ENCODE data around the gene RETREG1.

DNA sequence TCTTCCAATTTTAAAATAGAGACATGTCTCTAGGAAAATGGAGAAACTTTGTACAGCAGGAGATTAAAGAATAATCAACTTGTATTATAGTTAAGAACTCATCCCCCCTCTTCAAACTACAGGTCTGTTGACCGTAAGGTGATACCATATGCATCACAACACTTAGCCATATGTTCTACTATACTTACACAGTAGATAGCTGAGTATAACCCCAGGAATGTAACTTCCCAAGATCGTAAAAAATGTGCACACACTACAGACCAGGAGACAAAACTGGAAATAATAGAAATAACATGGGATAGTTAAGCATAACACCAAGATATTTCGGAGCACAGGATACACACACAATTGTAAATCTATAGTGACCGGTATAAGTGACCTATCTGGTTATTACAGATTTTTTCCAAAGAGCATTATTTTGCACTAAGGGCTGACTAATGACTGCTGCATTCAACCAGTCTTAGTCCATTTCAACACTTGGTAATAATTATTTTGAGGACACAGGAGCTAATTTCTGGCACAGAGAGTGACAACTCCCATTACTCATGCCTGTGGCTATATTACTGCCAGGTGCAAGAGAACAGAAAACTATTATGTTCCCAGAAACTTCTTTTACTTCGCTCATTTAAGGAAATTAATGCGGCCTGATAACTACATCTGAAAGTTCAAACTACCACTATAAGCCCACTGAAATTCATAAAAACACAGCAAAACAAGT, 135.8 kb downstream of the RETREG1 start:
- TF ChIP-seq, protein P1, sequence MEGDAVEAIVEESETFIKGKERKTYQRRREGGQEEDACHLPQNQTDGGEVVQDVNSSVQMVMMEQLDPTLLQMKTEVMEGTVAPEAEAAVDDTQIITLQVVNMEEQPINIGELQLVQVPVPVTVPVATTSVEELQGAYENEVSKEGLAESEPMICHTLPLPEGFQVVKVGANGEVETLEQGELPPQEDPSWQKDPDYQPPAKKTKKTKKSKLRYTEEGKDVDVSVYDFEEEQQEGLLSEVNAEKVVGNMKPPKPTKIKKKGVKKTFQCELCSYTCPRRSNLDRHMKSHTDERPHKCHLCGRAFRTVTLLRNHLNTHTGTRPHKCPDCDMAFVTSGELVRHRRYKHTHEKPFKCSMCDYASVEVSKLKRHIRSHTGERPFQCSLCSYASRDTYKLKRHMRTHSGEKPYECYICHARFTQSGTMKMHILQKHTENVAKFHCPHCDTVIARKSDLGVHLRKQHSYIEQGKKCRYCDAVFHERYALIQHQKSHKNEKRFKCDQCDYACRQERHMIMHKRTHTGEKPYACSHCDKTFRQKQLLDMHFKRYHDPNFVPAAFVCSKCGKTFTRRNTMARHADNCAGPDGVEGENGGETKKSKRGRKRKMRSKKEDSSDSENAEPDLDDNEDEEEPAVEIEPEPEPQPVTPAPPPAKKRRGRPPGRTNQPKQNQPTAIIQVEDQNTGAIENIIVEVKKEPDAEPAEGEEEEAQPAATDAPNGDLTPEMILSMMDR (IDR thresholded peaks at IDR 0.05), result no peak
- no peak for TF ChIP-seq POLR2A (IDR thresholded peaks at IDR 0.05)
